Activated CD4-positive, alpha-beta memory T cell treated with anti-CD3 and anti-CD28 coated beads for 36 hours (primary cell): ENCODE results near the gene KRTAP5-7. TPM values are rescaled to one million over a fixed set of nuclear protein-coding genes. Genes with fewer than 3 reads are reported as not detected.
"Not testable (repeated sequence)": the region's sequence is repeated elsewhere in the genome, so short reads cannot be mapped to it uniquely, and the experiment has no call there.

Experiments used
- CTCF ChIA-PET: fragments of 350-600 bp; sonication (Branson Sonifier 250); formaldehyde crosslinking; loops from one replicate; lab custom pipeline; 2021; ENCODE audit warnings: antibody characterized with exemption, inconsistent platforms; lab: Charles Lee
- POLR2A ChIA-PET: fragments of 350-600 bp; sonication (Branson Sonifier 250); formaldehyde crosslinking; loops from one replicate; lab custom pipeline; 2021; ENCODE audit warnings: antibody characterized with exemption; lab: Charles Lee
- DNase-seq: peaks from one replicate; pipeline ENCODE4 v3.0.0-alpha.2; 2020
- H3K27ac Mint-ChIP-seq: one replicate; pipeline ENCODE4 v1.8.0; 2021; ENCODE audit warnings: mixed read lengths
- H3K27me3 Mint-ChIP-seq: one replicate; pipeline ENCODE4 v1.8.0; 2021; ENCODE audit warnings: mixed read lengths
- H3K36me3 Mint-ChIP-seq: one replicate; pipeline ENCODE4 v1.8.0; 2021; ENCODE audit warnings: mixed read lengths
- H3K4me1 Mint-ChIP-seq: one replicate; pipeline ENCODE4 v1.8.0; 2021; ENCODE audit warnings: low read depth, mixed read lengths
- H3K4me3 Mint-ChIP-seq: one replicate; pipeline ENCODE4 v1.8.0; 2021; ENCODE audit warnings: mild to moderate bottlenecking, mixed read lengths
- H3K9me3 Mint-ChIP-seq: one replicate; pipeline ENCODE4 v1.8.0; 2021; ENCODE audit warnings: mixed read lengths
- intact Hi-C: fragments of 100-400 bp; cut with micrococcal nuclease; formaldehyde crosslinking; loops from one replicate; pipeline ENCODE4 v1.15.1; 2023
- total RNA-seq, 2 experiments: library from RNA; stranded (reverse); gene quantifications; one replicate each; pipeline ENCODE4 v1.2.3, GENCODE V29; 2021

The KRTAP5-7 gene
- total RNA-seq, 2 experiments from 2014 or later, result not detected

DNA sequence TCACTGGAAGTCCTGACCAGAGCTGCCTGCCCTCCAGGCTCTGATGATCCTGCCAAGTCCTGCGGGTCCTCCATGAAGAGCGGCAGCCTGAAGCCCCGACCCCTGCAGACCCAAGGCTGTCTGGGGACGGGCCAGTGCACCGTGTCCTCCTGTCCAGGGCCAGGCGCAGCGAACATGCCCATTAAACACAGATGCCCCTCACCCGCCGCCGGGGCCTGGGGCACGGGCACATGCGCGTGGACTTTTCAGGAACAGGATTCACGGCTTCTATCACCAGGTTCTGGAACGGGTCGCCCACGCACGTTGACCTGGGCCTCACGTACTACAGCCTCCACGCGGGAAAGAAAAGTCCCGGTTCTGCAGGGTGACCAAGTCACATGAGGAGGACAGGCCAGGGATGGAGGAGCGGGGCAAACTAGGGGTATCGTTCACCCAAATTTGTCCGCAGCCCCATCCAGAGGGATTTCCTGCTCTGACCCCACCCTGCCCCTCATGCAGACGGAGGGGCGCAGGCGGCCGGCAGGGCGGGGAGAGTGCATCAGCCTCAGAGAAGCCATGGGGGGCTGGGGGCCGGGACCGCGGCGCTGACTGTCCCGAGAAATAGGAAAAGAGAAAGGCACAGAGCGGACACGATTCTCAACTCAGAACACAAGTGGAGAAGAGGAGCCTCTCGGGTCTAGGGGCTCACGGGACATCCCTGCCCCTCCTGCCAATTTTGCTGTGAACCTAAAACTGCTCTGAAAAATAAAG is 44.2 kb downstream of the KRTAP5-7 start:
- H3K4me1 Mint-ChIP-seq, DNase-seq, H3K27me3 Mint-ChIP-seq, POLR2A ChIA-PET, intact Hi-C loops, CTCF ChIA-PET, H3K9me3 Mint-ChIP-seq, H3K36me3 Mint-ChIP-seq, H3K4me3 Mint-ChIP-seq, H3K27ac Mint-ChIP-seq: not testable (repeated sequence)

- Mint-ChIP-seq H3K9me3 (no peaks in the 10 kb centered on the region), H3K4me1 (no peaks in the 10 kb centered on the region), H3K27me3 (peaks cover 5% of the 10 kb centered on the region), H3K4me3 (no peak overlapping the region), H3K27ac (no peak overlapping the region), H3K36me3 (no peaks in the 10 kb centered on the region)
- POLR2A ChIA-PET, result no interaction called here
- CTCF ChIA-PET, result no interaction called here
- no peak for DNase-seq
- intact Hi-C loops, result no loop called here
These were observed 45.7 kb downstream of the KRTAP5-7 start for GRCh38 chr11:71572811-71573210.

DNA sequence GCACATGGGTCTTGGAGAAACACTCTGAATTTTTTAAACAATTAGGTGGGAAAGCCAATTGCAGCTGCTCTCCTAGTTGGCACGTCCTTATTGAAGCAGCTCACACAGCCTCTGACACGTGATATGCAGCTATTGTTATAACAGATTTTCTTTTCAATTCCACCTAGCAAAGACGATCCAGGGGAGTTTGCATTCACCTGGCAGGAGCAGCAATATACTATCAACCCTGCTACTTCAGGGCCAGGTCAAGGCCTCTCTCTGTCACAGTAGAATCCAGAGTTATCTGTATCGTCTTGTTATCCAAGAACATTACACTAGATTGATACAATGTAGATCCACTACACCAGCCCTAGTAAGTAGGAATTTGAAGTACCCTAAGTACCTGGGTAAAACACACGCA is 47.4 kb downstream of the KRTAP5-7 start:
- CTCF ChIA-PET, result interaction anchor here (0.9 kb wide), 1 partner anchor 15 kb away, joined by 6 read pairs; no protein-coding TSS in a partner anchor
- Mint-ChIP-seq H3K4me1 (no peaks in the 10 kb centered on the region), H3K27ac (no peak overlapping the region), H3K27me3 (peaks cover 5% of the 10 kb centered on the region), H3K36me3 (no peaks in the 10 kb centered on the region), H3K9me3 (no peaks in the 10 kb centered on the region), H3K4me3 (no peak overlapping the region)
- DNase-seq, result no peak
- POLR2A ChIA-PET, result no interaction called here
- intact Hi-C loops, result no loop called here

DNA sequence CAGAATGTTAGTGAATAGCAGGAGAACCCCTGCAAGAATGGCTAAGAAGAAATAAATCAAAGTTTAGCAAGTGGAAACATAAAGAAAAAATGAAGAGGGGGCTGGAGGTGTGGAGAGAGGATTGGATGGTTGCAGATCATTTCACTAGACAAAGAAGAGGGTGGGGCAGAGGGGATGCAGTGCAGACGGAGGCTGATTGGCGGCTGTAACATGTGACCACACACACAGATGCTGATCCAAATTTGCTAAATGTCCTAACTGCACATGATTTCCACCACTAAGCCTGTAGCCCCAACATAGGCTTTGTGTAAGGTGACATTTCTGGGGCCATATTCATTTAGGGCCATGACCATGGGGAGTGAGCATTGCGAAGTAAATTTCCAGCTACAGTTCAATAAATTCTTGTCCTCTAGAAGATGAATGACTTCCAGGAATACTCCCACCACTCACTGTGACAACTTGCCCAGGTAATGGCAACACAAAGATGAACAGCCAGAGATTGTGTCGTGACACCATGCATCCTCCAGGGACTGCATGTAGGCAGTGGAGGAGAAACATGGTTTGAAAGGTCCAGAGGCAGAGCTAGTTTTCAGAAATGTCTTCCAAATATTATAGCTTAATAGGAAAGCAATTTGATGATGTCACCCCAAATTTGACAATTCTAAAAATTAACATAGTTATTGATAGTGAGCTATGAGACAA is 48.8 kb downstream of the KRTAP5-7 start:
- Mint-ChIP-seq H3K4me3 (no peak overlapping the region), H3K4me1 (peaks cover 2% of the 10 kb centered on the region), H3K36me3 (no peaks in the 10 kb centered on the region), H3K9me3 (no peaks in the 10 kb centered on the region), H3K27me3 (peaks cover 2% of the 10 kb centered on the region), H3K27ac (no peak overlapping the region)
- ChIA-PET CTCF (interaction anchor here (0.8 kb wide), 1 partner anchor 47 kb away, joined by 5 read pairs; no protein-coding TSS in a partner anchor), POLR2A (no interaction called here)
- intact Hi-C loops, result no loop called here
- DNase-seq, result no peak

GRCh38 chr11:71576688-71577465 is 49.8 kb downstream of the KRTAP5-7 start:
- POLR2A ChIA-PET, DNase-seq, H3K36me3 Mint-ChIP-seq, H3K27ac Mint-ChIP-seq, CTCF ChIA-PET, H3K4me3 Mint-ChIP-seq, H3K4me1 Mint-ChIP-seq, intact Hi-C loops, H3K9me3 Mint-ChIP-seq: not testable (repeated sequence)
- H3K27me3 Mint-ChIP-seq, result peaks cover 12% of the 10 kb centered on the region

DNA sequence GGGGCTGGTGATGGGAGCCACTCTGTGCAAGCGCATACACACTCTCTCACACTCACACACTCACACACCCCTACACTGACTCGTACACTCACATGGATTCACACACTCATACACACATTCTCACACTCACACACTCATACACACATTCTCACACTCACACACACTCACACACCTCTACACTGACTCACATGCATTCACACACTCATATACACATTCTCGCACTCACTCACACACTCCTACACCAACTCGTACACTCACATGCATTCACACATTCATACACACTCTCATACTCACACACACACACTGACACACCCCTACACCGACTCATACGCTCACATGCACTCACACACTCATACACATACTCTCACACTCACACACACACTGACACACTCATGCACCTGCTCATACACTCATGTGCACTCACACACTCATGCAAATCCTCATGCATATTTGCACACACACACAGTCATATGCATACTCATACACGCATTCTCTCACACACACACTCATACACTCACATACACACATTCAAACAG is 50.5 kb downstream of the KRTAP5-7 start:
- H3K4me1 Mint-ChIP-seq, result peaks cover 4% of the 10 kb centered on the region
- DNase-seq, result no peak
- H3K27ac Mint-ChIP-seq, result no peak overlapping the region
- intact Hi-C loops, result no loop called here
- H3K27me3 Mint-ChIP-seq, result peaks cover 14% of the 10 kb centered on the region
- H3K9me3 Mint-ChIP-seq, result no peaks in the 10 kb centered on the region
- ChIA-PET POLR2A (no interaction called here), CTCF (no interaction called here)
- H3K4me3 Mint-ChIP-seq, result no peak overlapping the region
- no peaks in the 10 kb centered on the region for H3K36me3 Mint-ChIP-seq

Other genes starting within 250 kb of the KRTAP5-7 start
- gene DHCR7, start 78.9 kb upstream of the KRTAP5-7 start, total RNA-seq, result 10 to 100 TPM; 61.4 to 63.5 TPM
- 10 to 100 TPM; 85.0 to 91.9 TPM for gene NADSYN1, start 74.1 kb upstream of the KRTAP5-7 start, total RNA-seq
- not detected for gene KRTAP5-8, start 10.8 kb downstream of the KRTAP5-7 start, total RNA-seq
- gene KRTAP5-9, start 21.2 kb downstream of the KRTAP5-7 start, total RNA-seq, result under 1 TPM in 1 of 2 experiments, not detected in 1; 0.27 TPM
- not detected for gene KRTAP5-10, start 38.3 kb downstream of the KRTAP5-7 start, total RNA-seq
- not detected for gene KRTAP5-11, start 55.6 kb downstream of the KRTAP5-7 start, total RNA-seq